Stimulated activated CD8-positive, alpha-beta memory T cell treated with anti-CD3 and anti-CD28 coated beads, Interleukin-15, amount 100 ng/mL, for 4 hours (primary cell): ENCODE measurements around the gene DTNB.

Source experiments
- DNase-seq, 2 donors: peaks; one replicate each; pipeline ENCODE4 v3.0.0-alpha.2; 2020; ENCODE audit warnings: low read depth in 2 of 2

The DTNB gene

GRCh38 chr2:25460261-25460905 is 213.0 kb downstream of the DTNB start:
- no peak for DNase-seq

- no peak for DNase-seq
These were observed 218.4 kb downstream of the DTNB start for GRCh38 chr2:25454824-25455611.

- DNase-seq, result no peak
These were observed 220.0 kb downstream of the DTNB start for GRCh38 chr2:25453199-25453905.

- DNase-seq, result no peak
These were observed 224.6 kb downstream of the DTNB start for GRCh38 chr2:25448808-25449207.

- DNase-seq, result no peak
These were observed 226.4 kb downstream of the DTNB start for GRCh38 chr2:25447018-25447417.

- no peak for DNase-seq
These were observed 227.3 kb downstream of the DTNB start for GRCh38 chr2:25446122-25446521.

GRCh38 chr2:25445464-25445863 is 227.9 kb downstream of the DTNB start:
- DNase-seq, result no peak

- no peak for DNase-seq
These were observed 228.6 kb downstream of the DTNB start for GRCh38 chr2:25444608-25445270.

- no peak for DNase-seq
These were observed 229.6 kb downstream of the DTNB start for GRCh38 chr2:25443766-25444165.

- no peak for DNase-seq
These were observed 232.0 kb downstream of the DTNB start for GRCh38 chr2:25441353-25441752.

- no peak for DNase-seq
These were observed 234.6 kb downstream of the DTNB start for GRCh38 chr2:25438793-25439192.

- no peak for DNase-seq
These were observed 235.3 kb downstream of the DTNB start for GRCh38 chr2:25437881-25438662.

GRCh38 chr2:25435421-25435820 is 238.0 kb downstream of the DTNB start:
- DNase-seq, result no peak

- DNase-seq, result no peak
These were observed 241.8 kb downstream of the DTNB start for GRCh38 chr2:25431604-25432003.

GRCh38 chr2:25430556-25430955 is 242.8 kb downstream of the DTNB start:
- no peak for DNase-seq

GRCh38 chr2:25426326-25426725 is 247.1 kb downstream of the DTNB start:
- DNase-seq, result no peak

GRCh38 chr2:25424426-25425028 is 248.8 kb downstream of the DTNB start:
- DNase-seq, result no peak

GRCh38 chr2:25421820-25422411 is 251.5 kb downstream of the DTNB start:
- no peak for DNase-seq

GRCh38 chr2:25421289-25421688 is 252.1 kb downstream of the DTNB start:
- DNase-seq, result no peak

- no peak for DNase-seq
These were observed 252.5 kb downstream of the DTNB start for GRCh38 chr2:25420820-25421237.
